GM21447 (cell line): ENCODE results near the gene MYMX.

ENCODE experiments used
- ATAC-seq: cut with Tn5 transposase; IDR thresholded peaks from one replicate; pipeline ENCODE4 v1.9.1; 2021; ENCODE audit not compliant: unreplicated experiment

MYMX gene

DNA sequence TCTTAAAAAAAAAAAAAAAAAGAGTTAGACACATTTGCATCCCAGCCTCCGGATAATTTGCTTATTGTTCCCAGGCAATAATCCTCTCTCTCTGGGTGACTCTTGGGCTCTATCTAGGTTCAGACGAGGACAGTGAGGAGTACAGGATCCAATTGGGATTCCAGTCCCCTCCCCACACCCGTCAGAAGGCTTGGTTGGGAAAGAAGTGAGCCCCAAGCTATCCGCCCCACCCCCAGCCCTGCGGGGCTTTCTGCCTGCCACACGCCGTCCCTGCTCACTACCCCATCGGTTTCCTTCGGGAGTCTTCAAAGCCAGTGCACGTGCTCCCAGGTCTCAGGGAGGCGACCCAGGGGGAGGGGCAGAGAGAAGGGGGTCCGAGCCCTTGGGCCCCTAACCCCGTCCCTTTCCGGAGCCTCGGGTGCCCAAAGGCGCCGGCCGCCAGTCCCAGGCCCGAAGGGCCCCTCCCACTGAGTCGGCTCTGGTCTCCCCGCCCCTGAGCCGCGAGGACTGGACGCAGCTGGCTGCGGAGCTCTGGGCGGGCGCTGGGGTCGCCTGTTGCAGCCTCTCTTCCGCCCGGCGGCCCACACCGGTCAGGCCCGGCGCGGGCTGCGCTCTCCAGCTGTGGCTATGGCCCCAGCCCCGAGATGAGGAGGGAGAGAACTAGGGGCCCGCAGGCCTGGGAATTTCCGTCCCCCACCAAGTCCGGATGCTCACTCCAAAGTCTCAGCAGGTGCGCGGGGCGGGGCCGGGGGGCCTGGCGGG is 2.5 kb downstream of the MYMX start:
- ATAC-seq, result peak; percentile 37

DNA sequence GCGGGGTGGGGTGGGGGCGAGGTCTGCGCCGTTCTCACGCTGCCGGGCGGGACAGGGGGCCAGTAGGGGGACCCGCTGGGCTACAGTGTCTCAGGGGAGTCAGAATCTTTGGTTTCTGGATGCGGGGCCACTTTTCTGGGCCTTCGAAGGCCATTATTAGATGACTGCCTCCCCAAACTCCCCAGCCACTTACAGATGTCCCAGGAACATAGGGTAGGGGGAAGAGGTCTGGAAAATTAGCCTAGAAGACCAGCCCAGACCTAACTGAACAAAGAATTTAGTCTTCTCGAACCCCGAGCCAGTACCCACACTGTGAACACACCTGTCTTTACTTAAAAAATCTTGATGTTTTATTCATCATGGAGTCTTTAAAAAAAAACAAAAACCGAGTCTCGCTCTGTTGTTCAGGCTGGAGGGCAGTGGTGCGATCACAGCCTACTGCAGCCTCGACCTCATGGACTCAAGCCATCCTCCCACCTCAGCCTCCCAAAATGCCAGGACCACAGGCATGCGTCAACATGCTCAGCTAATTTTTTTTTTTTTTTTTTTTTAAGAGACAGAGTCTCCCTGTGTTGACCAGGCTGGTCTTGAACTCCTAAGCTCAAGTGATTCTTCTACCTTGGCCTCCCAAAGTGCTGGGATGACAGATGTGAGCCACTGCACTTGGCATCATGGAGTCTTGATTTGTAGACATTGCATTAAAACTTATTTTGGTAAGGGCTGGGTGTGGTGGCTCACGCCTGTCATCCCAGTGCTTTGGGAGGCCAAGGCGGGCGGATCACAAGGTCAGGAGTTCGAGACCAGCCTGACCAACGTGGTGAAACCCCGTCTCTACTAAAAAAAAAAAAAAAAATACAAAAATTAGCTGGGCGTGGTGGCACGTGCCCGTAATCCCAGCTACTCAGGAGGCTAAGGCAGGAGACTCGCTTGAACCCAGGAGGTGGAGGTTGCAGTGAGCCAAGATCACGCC is 3.4 kb downstream of the MYMX start:
- ATAC-seq, result no peak

DNA sequence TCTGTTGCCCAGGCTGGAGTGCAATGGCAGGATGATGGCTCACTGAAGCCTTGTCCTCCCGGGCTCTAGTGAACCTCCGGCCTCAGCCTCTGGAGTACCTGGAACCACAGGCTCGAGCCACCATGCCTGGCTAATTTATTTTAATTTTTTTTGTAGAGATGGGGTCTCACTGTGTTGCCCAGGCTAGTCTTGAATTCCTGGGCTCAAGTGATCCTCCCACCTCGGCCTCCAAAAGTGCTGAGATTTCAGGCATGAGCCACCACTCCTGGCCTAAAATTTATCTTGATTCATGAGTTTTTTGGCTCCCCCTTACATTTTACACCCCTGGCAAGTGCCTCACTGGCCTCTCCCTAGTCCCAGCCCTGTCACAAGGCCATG is 4.2 kb downstream of the MYMX start:
- no peak for ATAC-seq

DNA sequence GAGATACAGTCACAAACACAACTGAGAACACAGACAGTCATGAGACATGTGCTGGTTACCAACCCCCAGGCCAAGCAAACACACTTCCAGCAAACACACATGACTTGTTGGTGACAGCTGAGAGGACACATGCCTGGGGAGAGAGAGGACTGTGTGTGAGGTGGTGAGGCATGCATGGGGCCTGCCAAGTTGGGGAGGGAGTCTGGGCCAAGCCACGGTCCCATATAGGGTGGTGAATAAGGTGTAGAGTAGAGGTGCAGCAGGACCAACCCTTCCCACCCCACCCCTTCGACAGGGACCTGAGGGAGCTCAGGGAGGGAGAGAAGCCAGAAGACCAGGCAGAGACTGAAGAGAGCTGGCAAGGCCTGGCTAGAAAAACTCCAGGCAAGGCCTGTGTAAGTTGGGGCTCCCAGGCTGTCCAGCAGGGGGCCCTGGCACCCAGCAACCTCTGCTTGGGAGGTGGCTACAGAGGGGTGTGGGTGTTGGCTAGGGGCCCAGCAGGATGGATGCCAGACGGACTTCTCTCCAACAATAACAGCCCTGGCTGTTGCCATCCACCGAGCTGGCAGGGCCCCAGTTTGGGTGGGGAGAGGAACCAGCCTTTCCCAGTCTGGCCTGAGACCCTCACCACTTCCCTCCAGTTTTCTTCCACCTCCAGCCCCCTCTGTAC is 4.7 kb downstream of the MYMX start:
- ATAC-seq, result peak; percentile 30

DNA sequence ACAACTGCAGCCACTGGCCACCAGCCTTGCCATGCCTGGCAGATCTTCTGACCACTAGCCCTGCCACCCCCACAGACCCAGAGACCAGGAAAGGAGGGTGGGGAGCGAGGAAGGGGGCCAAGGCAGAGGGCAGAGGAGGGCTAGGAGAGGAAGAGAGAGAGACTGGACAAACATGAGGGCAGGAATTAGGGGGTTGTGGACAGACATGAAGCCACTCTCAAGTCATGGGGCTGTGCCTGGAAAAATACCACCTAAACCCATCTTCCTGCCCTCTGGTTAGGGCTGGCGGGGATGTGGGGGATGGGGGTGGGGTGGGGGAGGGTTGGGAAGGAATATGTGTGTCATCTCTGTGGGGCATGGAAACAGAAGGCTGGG is 5.2 kb downstream of the MYMX start:
- no peak for ATAC-seq

DNA sequence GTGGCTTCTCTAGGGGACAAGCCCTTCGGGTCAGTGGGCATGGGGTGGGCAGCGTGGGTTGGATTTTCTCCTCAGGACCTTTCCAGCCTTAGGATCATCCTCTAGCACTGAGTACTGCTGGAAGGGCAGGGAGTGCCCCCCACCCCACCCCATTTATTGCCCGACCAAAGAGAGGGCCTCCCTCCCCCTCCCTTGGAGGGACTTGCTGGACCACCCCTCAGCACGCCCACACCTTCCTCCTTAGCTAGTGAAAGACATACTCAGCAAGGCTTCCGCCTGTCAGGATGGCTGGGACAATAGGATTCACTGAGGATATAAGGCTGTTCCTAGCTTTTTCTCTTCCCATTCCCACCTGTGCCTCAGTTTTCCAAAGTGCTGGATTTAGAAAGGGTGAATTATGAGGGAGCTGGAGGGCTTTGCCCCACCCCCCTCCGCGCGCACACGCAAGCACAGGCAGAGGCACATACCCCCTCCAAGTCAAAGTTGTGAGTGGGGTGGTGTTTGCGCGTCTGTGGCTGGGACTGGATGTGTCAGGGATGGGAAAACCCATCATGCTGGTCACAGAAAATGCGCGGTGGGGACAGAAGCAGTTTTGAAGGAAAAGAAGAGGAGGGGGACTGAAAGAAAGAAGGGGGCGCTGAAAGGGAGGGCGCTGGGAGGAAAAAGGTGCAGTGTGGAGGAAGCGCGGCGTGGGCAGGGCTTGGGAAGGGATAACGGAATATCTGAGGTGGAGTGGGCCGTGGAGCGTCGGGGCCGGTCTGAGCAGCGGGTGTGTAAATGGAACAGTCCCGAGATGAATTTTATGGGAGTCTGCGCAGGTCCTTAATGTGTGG is 6.0 kb downstream of the MYMX start:
- ATAC-seq, result no peak

DNA sequence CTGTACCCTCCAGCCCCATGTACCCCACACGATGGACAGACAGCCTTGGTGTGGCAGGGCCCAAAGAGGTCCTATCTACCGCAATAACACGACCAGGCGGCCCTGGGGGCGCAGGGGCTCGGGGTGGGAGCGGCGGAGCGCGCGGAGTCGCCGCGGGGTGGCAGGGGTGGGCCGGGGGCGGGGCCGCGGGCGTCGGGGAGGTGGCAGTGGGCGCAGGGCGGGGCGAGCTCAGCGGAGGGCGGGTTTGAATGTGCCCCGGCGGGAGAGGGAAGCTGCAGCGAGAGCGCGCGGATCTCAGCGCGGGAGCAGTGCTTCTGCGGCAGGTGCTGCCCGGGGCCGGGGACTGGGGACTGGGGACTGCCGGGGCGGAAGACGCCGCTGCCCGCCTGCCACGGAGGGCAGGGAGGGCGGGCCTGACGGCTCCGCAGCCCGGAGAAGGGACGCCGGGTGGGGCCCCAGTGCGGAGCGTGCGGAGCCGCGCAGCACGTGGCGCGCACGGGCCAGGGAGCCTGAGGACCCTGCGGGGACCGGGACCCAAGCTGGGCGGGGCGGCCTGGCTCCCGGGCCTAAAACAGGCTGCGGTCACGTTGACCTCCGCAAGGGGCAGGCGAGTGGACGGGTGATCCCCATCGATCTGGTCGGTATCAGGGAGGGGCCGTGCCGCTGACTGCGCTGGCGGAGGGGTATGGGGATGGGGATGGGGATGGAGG is 6.7 kb downstream of the MYMX start, which contains the start of gene SLC29A1:
TSS of gene SLC29A1 (plus strand) at position 277 of the 710 bp plus-strand sequence. CDS start 3,719 bp downstream, outside the sequence.
- ATAC-seq, result peak; percentile 48

DNA sequence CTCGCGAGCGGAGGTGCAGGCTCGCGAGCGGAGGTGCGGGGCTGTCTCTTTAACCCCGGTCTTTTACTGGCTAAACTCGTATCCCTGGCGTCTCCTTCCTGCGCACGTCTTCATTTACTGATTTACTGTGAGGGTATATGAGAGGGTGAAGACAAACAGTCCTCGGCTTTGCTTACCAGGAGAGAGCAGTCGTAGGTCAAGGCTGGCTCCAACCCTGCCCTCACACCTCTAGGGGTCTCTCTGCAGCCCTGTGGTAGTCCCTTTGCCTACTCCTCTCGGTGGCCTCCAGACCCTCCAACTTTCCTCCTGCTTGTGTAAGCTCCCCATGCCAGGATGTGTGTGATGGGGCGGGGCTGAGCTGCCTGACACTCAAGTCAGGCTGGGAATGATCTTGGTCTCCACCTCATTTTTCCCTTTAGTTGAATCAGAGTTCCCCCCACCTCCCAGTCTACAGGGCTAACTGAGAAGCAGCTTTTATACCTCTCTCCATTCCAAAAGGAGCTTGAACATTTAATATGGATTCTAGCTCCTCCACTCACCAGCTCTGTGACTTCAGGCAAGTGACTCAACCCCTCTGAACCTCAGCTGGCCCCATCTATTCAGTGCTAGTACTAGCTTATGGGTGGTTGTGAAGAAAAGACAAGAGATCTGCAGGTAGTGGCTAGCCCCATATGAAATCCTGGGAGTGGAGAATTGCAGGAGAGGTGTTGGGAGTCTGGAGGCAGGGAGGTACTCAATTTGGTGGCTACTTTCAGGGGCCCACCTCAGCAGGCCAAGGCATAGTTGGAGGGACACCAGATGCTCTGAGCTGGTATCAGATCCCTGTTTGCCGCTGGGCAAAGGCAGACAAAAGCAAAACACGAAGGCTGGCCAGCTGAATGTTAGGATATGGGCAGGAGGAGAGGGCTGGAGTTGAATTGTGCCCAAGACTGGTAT is 7.6 kb downstream of the MYMX start:
- ATAC-seq, result peak; percentile 23

DNA sequence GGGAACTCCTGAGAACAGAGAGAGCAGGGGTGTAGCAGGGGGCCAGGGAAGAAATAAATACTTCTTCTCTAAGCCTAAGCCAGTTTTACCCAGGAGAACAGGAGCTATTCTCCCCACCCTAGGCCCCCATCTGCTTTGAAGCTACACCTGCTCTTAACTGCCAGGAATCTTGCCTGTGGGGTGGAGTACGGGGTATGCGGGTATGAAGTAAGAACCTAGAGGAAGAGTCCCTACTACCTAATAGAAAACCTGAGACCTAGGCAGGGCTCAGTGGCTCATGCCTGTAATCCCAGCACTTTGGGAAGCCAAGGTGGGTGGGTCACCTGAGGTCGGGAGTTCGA is 8.2 kb downstream of the MYMX start:
- no peak for ATAC-seq

DNA sequence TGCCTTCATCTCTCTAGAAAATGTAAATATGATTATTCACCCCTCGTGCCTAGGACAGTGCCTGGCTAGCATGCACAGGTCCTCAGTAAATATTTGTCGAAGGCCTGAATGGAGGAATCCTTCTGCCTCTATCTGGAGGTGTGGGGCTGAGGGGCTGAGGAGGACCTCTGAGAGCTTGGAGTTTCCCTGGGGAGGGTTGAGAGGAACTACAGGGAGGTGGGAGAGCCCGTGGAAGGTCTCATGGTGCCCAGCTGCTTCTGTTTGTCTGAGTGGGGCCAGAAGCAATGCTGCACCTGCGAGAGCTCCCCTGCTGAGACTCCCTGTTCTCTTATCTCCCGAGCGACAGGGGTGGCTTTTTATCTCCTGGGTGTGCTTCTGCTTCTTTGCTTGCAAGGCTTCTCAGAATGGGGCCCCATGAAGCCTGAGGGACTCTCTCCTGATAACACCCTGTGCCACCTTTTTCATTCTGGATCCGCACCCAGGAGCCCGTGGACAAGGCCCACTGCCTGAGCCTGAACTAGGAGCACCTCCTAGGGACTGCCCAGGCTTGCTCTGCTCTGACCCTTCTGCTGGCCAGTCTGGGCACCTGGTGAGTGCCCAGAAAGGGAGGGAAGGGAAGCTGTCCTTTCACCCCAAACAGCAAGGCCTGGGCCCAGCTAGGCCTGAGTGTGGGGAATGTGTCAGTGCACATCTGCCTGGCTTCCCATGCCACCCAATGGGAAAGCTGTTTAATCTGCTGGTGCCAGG is 9.0 kb downstream of the MYMX start:
- ATAC-seq, result no peak

DNA sequence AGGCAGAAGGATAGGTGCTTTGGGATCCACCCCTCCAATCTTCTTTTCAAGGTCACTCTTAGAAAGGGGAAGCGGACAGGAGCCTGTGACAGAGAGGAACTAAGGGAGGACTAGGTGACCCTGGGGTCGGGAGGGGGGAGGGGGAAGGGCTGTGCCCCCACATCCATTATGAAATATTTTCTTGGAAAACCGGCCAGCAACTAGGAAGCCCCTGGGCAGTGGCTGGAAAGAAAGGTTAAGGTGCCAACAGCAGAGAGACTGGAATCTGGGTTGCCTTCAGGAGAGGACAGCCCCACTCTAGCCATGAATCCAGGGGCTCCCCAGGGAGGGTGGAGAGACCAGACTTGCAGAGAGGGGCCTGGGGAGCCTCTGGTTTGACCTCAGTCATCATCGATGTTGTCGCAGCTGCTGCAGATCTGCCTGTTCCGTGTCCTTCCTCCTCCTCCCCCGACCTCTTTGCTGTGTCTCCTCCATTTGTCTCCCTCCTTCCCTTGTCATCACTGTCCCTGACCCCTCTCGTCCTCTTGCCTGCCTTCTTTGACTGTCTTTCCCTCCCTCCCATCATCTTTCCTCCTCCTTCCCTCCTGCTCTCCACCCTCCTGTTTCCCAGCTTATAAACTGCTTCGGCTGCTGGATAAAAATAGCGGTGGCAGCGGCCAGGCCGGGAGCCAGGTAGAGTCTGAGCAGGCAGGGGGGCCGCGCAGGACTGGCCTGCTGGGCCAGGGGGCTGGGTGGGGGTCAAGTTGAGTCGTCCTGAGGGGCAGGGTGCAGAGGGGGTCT is 9.8 kb downstream of the MYMX start:
- ATAC-seq, result no peak

DNA sequence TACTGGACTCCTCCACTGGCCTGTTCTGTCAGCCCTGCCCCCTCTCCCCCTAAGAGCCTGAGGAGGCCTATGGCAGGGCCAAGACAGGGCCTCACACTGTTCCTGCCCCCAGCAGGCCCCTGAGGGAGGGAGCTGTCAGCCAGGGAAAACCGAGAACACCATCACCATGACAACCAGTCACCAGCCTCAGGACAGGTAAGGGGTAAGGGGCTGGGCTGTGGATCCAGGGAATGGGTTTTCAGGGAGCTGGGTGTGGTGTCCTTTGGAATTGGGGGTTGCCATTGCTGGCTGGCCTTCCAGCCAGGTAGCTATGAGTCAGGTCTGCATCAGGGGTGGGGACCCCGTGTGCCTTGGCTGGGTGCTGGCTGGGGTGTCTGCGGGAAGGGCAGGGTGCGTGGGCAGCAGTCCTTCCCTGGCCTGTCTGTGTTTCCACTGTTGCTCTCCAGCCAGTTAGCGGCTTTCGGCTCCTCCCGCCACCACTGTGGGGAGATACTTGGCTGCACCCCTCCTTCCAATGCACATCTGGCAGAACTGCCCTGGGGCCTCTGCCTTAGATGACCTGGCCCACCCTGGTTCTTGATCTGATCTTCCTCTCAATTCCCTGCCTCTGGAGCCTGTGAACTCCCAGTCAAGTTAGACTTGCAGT is 10.5 kb downstream of the MYMX start:
- no peak for ATAC-seq

DNA sequence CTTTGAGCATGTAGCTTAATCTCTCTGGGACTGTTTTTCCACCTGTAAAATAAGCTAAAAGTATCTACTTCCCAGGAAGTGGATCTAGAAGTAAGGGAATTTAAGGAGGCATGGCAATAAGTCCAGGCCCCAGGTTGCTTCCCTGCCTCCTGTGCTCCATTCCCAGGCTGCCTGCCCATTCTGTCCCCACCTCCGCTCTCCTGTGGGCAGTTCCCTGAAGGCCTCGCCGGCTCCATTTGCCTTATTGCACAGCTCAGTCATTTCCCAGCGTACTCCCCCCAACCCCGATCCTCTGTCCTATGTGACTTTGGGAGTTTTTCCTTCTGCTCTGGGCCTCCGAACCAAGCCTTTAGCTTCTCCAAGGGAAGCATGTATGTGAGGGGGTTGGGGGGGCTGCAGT is 11.3 kb downstream of the MYMX start:
- ATAC-seq, result no peak

DNA sequence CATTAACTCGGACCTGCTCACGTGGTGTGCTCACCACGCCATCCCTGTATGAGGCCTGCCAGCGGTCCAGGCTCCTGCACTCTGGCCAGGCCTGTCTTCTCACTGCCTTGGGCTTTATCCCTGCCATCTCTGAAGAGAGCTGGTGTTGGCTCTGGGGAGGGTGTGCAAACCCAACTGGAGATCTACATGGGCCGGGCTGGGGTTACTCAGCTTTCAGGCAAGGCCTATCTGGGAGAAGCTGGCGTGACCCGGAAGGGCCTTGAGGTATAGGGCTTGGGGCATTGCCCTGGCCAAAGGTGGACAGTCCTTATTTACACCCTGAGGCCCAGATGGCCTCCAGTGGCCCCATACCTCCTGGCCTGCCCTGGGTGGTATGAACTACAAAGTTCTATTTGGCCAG is 11.7 kb downstream of the MYMX start:
- ATAC-seq, result no peak

DNA sequence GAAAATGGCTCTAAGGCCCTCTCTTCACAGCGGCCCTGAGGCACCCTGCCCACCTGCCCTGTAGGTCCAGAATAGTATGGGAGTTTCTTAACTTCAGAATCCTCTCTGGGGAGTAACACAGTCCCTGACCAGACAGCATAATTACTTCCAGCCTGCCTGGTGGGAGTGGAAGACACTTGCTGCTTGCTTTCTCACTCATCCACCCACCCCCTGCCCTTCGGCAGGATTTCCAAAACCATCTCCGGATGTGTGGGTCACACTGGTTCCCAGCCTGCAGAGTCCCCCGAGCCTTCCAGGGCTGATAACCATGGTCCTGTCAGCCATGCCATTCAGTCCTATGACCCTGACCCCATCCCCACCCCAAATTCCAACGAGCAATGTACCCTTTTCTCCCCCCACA is 12.1 kb downstream of the MYMX start:
- ATAC-seq, result no peak

DNA sequence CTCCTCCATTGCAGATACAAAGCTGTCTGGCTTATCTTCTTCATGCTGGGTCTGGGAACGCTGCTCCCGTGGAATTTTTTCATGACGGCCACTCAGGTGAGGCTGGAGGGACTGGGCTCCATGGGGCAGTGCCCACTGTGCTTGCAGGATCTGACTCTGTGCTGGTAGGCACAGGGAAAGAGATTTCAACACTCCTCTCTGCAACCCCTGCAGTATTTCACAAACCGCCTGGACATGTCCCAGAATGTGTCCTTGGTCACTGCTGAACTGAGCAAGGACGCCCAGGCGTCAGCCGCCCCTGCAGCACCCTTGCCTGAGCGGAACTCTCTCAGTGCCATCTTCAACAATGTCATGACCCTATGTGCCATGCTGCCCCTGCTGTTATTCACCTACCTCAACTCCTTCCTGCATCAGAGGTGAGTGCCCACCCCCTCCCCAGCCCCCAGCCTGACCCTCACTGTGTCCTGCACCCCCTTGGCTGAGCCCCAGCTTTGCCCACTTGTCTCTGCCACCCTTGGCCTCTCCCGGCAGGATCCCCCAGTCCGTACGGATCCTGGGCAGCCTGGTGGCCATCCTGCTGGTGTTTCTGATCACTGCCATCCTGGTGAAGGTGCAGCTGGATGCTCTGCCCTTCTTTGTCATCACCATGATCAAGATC is 12.8 kb downstream of the MYMX start:
- ATAC-seq, result no peak
